HepG2 (cell line): ENCODE measurements around the gene NFATC2. TPM values are rescaled to one million over a fixed set of nuclear protein-coding genes. Genes with fewer than 3 reads are reported as not detected.

Experiments
- FOXK1 ChIP-seq: sonication (generic); formaldehyde crosslinking; IDR thresholded peaks from 2 replicates; pipeline ENCODE4 v1.4.0; 2020; ENCODE audit warnings: low read depth, missing genetic modification reagents, borderline replicate concordance
- HCFC1 ChIP-seq: fragments of 150-350 bp; IDR thresholded peaks from 2 replicates; pipeline ENCODE4 v1.6.1; 2014; ENCODE audit warnings: low read depth, low read length
- HOXA3 ChIP-seq: sonication (generic); formaldehyde crosslinking; IDR thresholded peaks from 2 replicates; pipeline ENCODE4 v1.5.0; 2020; ENCODE audit warnings: missing genetic modification reagents
- JUND ChIP-seq: sonication (generic); formaldehyde crosslinking; IDR thresholded peaks from 2 replicates; pipeline ENCODE4 v1.8.0; 2022; ENCODE audit warnings: mild to moderate bottlenecking, missing genetic modification reagents
- NAIF1 ChIP-seq: sonication (generic); formaldehyde crosslinking; IDR thresholded peaks from 2 replicates; pipeline ENCODE4 v1.5.0; 2020; ENCODE audit warnings: mild to moderate bottlenecking, missing genetic modification reagents, borderline replicate concordance
- NCOA5 ChIP-seq: sonication (generic); formaldehyde crosslinking; IDR thresholded peaks from 2 replicates; pipeline ENCODE4 v1.4.0; 2020; ENCODE audit warnings: missing genetic modification reagents
- NFRKB ChIP-seq: fragments of 450-650 bp; IDR thresholded peaks from 2 replicates; pipeline ENCODE4 v1.6.1; 2017
- REPIN1 ChIP-seq: sonication (generic); formaldehyde crosslinking; IDR thresholded peaks from 2 replicates; pipeline ENCODE4 v1.8.0; 2022; ENCODE audit warnings: missing genetic modification reagents, low read depth, mild to moderate bottlenecking, borderline replicate concordance
- SMARCC2 ChIP-seq: fragments of 450-650 bp; IDR thresholded peaks from 2 replicates; pipeline ENCODE4 v1.6.1; 2017; ENCODE audit warnings: antibody characterized with exemption, mild to moderate bottlenecking
- SRSF1 ChIP-seq: fragments of 200-400 bp; formaldehyde crosslinking; optimal IDR thresholded peaks from 2 replicates; pipeline ENCODE3; 2017; ENCODE audit warnings: mild to moderate bottlenecking, low read depth, low read length, moderate library complexity
- TGIF2 ChIP-seq: IDR thresholded peaks from 2 replicates; pipeline ENCODE4 v1.6.1; 2016; ENCODE audit warnings: control low read depth, missing compliant biosample characterization
- TRIM24 ChIP-seq: sonication (generic); formaldehyde crosslinking; IDR thresholded peaks from 2 replicates; pipeline ENCODE4 v1.8.0; 2022; ENCODE audit warnings: mild to moderate bottlenecking, missing genetic modification reagents
- YEATS4 ChIP-seq: sonication (generic); formaldehyde crosslinking; IDR thresholded peaks from 2 replicates; pipeline ENCODE4 v1.4.0; 2020; ENCODE audit warnings: missing genetic modification reagents, borderline replicate concordance
- ZKSCAN1 ChIP-seq: fragments of 150-350 bp; IDR thresholded peaks from 2 replicates; pipeline ENCODE4 v1.6.1; 2014; ENCODE audit warnings: low read length
- ZNF10 ChIP-seq: sonication (generic); formaldehyde crosslinking; IDR thresholded peaks from 2 replicates; pipeline ENCODE4 v1.4.0; 2020; ENCODE audit warnings: mild to moderate bottlenecking, low read depth, missing genetic modification reagents, borderline replicate concordance
- ZNF766 ChIP-seq: sonication (generic); formaldehyde crosslinking; IDR thresholded peaks from 2 replicates; pipeline ENCODE4 v1.5.0; 2020; ENCODE audit warnings: missing genetic modification reagents, borderline replicate concordance
- polyA plus RNA-seq, 8 experiments: library from polyadenylated mRNA; depleted of rRNA in 3 of 8; stranded (reverse) in 7 of 8; unstranded in 1 of 8; fragments of >200 nt; fragmentation: Illumina TruSeq in 4 of 8; extraction: Trizol in 4 of 8; gene quantifications; 2 replicates each; pipeline versions ENCODE4 v1.2.1 to v1.2.3, GENCODE V29; 2011 to 2016; ENCODE audit warnings: low read depth in 4 of 8, missing spikeins in 1 of 8, mixed read lengths in 1 of 8; ENCODE audit not compliant: insufficient read depth in 1 of 8
- total RNA-seq, 5 experiments: library from RNA; depleted of rRNA; stranded (reverse); fragments of >200 nt; fragmentation: Illumina TruSeq; extraction: Trizol; gene quantifications; 2 replicates each; pipeline ENCODE4 v1.2.3, GENCODE V29; 2016; ENCODE audit warnings: low read depth in 1 of 5
- TF ChIP-seq, protein P1 (sequence below): IDR thresholded peaks from 2 replicates; pipeline ENCODE4 v1.6.1; 2016; ENCODE audit warnings: missing compliant biosample characterization, missing genetic modification reagents, borderline replicate concordance
- TF ChIP-seq, protein P2 (sequence below): sonication (generic); formaldehyde crosslinking; IDR thresholded peaks from 2 replicates; pipeline ENCODE4 v1.5.0; 2020; ENCODE audit warnings: missing genetic modification reagents
- TF ChIP-seq, protein P3 (sequence below): sonication (generic); formaldehyde crosslinking; IDR thresholded peaks from 2 replicates; pipeline ENCODE4 v1.4.0; 2020; ENCODE audit warnings: missing genetic modification reagents, low read depth, mild to moderate bottlenecking, borderline replicate concordance
- TF ChIP-seq, protein P4 (sequence below): sonication (generic); formaldehyde crosslinking; IDR thresholded peaks from 2 replicates; pipeline ENCODE4 v1.4.0; 2020; ENCODE audit warnings: missing genetic modification reagents
- TF ChIP-seq, protein P5 (sequence below): sonication (generic); formaldehyde crosslinking; IDR thresholded peaks from 2 replicates; pipeline ENCODE4 v1.4.0; 2020; ENCODE audit warnings: missing genetic modification reagents, mild to moderate bottlenecking, borderline replicate concordance

Gene NFATC2
- total and polyA plus RNA-seq, 2 of the 13 experiments (the other 11 are each of a cell fraction or from before 2014, with no cell fraction given) = 1.9 to 3.3 TPM

DNA sequence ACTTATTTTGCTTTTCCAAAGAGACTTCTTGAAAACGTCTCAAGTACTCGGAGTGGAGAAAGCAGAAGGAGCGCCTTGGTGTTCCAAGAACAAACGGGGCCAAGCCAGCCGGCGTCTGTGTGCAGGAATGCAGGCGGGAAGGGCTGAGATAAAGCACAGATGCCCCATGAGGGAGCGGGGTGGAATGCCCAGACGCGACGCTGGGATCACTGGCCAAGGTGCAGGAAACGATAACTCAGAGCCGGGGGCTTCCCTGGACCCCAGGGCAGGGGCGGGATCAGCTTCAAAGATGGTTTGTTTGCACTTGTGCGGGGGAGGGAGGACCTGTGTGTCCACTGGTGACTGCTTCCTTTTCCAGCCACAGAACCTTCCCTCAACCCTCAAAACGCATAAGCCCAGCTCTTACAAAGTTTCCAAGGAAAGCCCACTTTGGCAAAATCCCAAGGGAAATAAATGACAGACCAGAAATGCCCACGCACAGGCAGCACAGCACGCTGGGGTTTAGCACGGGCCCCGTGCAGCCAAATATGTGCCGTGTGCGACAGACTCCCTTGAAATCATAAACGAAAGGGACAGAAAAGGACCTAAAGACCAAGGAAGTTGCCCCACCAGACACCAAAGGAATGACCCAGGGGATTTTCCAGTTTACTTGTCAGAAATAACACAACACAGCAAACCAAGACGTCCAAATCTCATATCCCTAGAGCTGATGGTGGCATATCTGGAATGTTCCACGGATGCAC lies 113.9 kb downstream of the NFATC2 start (continued):
- TF ChIP-seq SRSF1 = peak; percentile 94
- TF ChIP-seq, protein P1, sequence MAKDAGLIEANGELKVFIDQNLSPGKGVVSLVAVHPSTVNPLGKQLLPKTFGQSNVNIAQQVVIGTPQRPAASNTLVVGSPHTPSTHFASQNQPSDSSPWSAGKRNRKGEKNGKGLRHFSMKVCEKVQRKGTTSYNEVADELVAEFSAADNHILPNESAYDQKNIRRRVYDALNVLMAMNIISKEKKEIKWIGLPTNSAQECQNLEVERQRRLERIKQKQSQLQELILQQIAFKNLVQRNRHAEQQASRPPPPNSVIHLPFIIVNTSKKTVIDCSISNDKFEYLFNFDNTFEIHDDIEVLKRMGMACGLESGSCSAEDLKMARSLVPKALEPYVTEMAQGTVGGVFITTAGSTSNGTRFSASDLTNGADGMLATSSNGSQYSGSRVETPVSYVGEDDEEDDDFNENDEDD (CRISPR knock-in tag) = peak; percentile 81; the same call in 1 of the 2 replicates
- no peak for TF ChIP-seq NFRKB
- TF ChIP-seq TRIM24 (CRISPR knock-in tag) = no peak
- TF ChIP-seq, protein P2, sequence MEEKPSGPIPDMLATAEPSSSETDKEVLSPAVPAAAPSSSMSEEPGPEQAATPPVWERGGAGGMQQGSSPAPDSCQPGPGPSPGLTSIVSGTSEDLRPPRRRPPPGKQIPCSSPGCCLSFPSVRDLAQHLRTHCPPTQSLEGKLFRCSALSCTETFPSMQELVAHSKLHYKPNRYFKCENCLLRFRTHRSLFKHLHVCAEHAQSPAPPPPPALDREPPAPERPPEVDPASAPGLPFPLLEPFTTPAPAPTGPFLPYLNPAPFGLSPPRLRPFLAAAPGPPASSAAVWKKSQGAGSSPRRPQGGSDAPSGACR (CRISPR knock-in tag) = 0 out of 2 replicates have a peak, but pooled peaks have one; percentile 45
- no peak for TF ChIP-seq ZKSCAN1
- peak; percentile 75; the same call in 1 of the 2 replicates for TF ChIP-seq REPIN1 (CRISPR knock-in tag)
- TF ChIP-seq YEATS4 (CRISPR knock-in tag) = peak; percentile 81; the same call in 1 of the 2 replicates
- no peak for TF ChIP-seq TGIF2
- TF ChIP-seq, protein P3, sequence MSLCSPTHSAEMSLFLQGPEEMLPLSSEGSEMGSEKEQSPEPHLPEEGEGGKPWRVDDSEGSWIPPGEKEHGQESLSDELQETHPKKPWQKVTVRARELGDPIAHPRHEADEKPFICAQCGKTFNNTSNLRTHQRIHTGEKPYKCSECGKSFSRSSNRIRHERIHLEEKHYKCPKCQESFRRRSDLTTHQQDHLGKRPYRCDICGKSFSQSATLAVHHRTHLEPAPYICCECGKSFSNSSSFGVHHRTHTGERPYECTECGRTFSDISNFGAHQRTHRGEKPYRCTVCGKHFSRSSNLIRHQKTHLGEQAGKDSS = peak; percentile 58; the same call in 1 of the 2 replicates
- TF ChIP-seq HCFC1 = no peak
- TF ChIP-seq, protein P4, sequence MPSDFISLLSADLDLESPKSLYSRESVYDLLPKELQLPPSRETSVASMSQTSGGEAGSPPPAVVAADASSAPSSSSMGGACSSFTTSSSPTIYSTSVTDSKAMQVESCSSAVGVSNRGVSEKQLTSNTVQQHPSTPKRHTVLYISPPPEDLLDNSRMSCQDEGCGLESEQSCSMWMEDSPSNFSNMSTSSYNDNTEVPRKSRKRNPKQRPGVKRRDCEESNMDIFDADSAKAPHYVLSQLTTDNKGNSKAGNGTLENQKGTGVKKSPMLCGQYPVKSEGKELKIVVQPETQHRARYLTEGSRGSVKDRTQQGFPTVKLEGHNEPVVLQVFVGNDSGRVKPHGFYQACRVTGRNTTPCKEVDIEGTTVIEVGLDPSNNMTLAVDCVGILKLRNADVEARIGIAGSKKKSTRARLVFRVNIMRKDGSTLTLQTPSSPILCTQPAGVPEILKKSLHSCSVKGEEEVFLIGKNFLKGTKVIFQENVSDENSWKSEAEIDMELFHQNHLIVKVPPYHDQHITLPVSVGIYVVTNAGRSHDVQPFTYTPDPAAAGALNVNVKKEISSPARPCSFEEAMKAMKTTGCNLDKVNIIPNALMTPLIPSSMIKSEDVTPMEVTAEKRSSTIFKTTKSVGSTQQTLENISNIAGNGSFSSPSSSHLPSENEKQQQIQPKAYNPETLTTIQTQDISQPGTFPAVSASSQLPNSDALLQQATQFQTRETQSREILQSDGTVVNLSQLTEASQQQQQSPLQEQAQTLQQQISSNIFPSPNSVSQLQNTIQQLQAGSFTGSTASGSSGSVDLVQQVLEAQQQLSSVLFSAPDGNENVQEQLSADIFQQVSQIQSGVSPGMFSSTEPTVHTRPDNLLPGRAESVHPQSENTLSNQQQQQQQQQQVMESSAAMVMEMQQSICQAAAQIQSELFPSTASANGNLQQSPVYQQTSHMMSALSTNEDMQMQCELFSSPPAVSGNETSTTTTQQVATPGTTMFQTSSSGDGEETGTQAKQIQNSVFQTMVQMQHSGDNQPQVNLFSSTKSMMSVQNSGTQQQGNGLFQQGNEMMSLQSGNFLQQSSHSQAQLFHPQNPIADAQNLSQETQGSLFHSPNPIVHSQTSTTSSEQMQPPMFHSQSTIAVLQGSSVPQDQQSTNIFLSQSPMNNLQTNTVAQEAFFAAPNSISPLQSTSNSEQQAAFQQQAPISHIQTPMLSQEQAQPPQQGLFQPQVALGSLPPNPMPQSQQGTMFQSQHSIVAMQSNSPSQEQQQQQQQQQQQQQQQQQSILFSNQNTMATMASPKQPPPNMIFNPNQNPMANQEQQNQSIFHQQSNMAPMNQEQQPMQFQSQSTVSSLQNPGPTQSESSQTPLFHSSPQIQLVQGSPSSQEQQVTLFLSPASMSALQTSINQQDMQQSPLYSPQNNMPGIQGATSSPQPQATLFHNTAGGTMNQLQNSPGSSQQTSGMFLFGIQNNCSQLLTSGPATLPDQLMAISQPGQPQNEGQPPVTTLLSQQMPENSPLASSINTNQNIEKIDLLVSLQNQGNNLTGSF (CRISPR knock-in tag) = no peak
- 0 out of 2 replicates have a peak, but pooled peaks have one; percentile 37 for TF ChIP-seq NAIF1 (CRISPR knock-in tag)
- TF ChIP-seq SMARCC2 = no peak
- peak; percentile 57; the same call in 1 of the 2 replicates for TF ChIP-seq FOXK1 (CRISPR knock-in tag)
- TF ChIP-seq, protein P5, sequence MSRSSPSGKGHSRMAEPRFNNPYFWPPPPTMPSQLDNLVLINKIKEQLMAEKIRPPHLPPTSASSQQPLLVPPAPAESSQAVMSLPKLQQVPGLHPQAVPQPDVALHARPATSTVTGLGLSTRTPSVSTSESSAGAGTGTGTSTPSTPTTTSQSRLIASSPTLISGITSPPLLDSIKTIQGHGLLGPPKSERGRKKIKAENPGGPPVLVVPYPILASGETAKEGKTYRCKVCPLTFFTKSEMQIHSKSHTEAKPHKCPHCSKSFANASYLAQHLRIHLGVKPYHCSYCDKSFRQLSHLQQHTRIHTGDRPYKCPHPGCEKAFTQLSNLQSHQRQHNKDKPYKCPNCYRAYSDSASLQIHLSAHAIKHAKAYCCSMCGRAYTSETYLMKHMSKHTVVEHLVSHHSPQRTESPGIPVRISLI (CRISPR knock-in tag) = no peak
- no peak for TF ChIP-seq ZNF10 (CRISPR knock-in tag)
- TF ChIP-seq JUND = no peak
- TF ChIP-seq NCOA5 (CRISPR knock-in tag) = no peak
- TF ChIP-seq HOXA3 = peak; percentile 90
- 0 out of 2 replicates have a peak, but pooled peaks have one; percentile 64 for TF ChIP-seq ZNF766 (CRISPR knock-in tag)
